ENCODE results near the gene PNCK. TPM values are rescaled to one million over a fixed set of nuclear protein-coding genes. Genes with fewer than 3 reads are reported as not detected.
"Not testable (repeated sequence)": the region's sequence is repeated elsewhere in the genome, so short reads cannot be mapped to it uniquely, and the experiment has no call there.

The PNCK gene
- total RNA-seq, 1 experiment from 2014 or later: 26.8 TPM

DNA sequence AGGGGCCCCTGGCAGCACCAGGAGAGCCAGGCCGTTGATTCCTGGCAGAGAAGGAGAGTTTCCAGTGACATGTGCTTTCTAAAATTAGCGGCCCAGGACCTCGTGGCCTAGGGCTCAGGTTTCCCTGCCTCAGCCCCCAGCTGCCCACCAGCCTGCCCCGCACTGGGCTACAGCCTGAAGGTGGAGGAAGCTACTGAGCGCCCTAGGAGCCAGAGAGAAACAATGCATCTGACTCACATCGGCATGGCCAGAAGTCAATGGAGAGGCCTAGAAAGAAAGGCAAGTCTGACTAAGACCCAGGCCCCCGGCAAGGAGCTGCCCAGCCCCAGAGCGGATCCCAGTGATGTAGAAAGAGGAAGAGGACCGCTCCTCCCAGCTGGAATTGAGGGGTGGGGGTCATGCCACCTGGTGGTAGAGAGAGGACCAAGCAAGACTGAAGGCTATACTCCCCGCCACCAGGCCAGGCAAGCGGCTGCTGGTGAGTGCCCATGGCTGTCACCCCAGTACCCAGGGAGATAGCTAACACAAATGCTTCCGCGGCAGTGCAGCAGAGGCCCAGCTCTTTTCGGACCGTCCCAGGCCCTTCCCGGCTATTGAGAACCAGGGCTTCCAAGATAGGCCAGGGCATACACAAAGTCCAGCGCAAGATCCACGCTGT lies 31.9 kb upstream of the PNCK start:
- not testable (repeated sequence) for H3K18ac ChIP-seq (ENCODE audit: insufficient read length, low read depth, low read length); H3K23ac ChIP-seq (ENCODE audit: insufficient read length, low read depth, low read length); H3T11ph ChIP-seq (ENCODE audit: low read length); H2BK120ac ChIP-seq (ENCODE audit: low read depth, low read length, poor library complexity, severe bottlenecking); H3K4me1 ChIP-seq (ENCODE audit: insufficient read depth, low read length); H3K4me3 Mint-ChIP-seq; H3K4me2 ChIP-seq (ENCODE audit: insufficient read depth, insufficient read length, low read length); H3K79me2 ChIP-seq (ENCODE audit: insufficient read depth, low read length); H3K9ac ChIP-seq (ENCODE audit: extremely low read depth, insufficient read length, low read length); H4K8ac ChIP-seq (replicated peaks; ENCODE audit: insufficient read length, low read depth, low read length); H2BK20ac ChIP-seq (ENCODE audit: low read depth, low read length, poor library complexity, severe bottlenecking); H3K79me1 ChIP-seq (ENCODE audit: insufficient read depth, low read depth, low read length, poor library complexity, severe bottlenecking); H2AFZ ChIP-seq (ENCODE audit: low read length); H3K4me1 Mint-ChIP-seq; H3K14ac ChIP-seq (ENCODE audit: insufficient read depth, low read length); DNase-seq; H2BK12ac ChIP-seq (ENCODE audit: insufficient read length, low read depth, low read length); H3K9me3 ChIP-seq (ENCODE audit: control insufficient read depth, low read depth, low read length); H2BK5ac ChIP-seq (ENCODE audit: insufficient read length, low read length); H4K91ac ChIP-seq (ENCODE audit: insufficient read length, low read depth, low read length); H2AK5ac ChIP-seq (ENCODE audit: insufficient read length, low read length); H3K27ac ChIP-seq (ENCODE audit: insufficient read length, low read depth, low read length); H3K27me3 Mint-ChIP-seq (ENCODE audit: low read depth); H3K56ac ChIP-seq (ENCODE audit: insufficient read length, low read depth, low read length); H3K4ac ChIP-seq (ENCODE audit: low read depth, low read length); H3K23me2 ChIP-seq (ENCODE audit: insufficient read length, low read depth, low read length, poor library complexity, severe bottlenecking); H4K20me1 ChIP-seq (ENCODE audit: control insufficient read depth, insufficient read depth, insufficient read length); H4K5ac ChIP-seq (ENCODE audit: insufficient read length, low read depth, low read length); H3K27ac Mint-ChIP-seq; H3K27me3 ChIP-seq (ENCODE audit: insufficient read depth, low read length); H2BK15ac ChIP-seq (ENCODE audit: low read depth, low read length)
- Mint-ChIP-seq H3K9me3 (peaks cover 69 to 82% of the 10 kb centered on the region in 2 experiments), H3K36me3 (ENCODE audit: insufficient read depth in 1 of 3, low read depth in 3 of 3) (peaks cover 28 to 67% (median 54%) of the 10 kb centered on the region in 3 experiments)
- TF ChIP-seq, protein P1, sequence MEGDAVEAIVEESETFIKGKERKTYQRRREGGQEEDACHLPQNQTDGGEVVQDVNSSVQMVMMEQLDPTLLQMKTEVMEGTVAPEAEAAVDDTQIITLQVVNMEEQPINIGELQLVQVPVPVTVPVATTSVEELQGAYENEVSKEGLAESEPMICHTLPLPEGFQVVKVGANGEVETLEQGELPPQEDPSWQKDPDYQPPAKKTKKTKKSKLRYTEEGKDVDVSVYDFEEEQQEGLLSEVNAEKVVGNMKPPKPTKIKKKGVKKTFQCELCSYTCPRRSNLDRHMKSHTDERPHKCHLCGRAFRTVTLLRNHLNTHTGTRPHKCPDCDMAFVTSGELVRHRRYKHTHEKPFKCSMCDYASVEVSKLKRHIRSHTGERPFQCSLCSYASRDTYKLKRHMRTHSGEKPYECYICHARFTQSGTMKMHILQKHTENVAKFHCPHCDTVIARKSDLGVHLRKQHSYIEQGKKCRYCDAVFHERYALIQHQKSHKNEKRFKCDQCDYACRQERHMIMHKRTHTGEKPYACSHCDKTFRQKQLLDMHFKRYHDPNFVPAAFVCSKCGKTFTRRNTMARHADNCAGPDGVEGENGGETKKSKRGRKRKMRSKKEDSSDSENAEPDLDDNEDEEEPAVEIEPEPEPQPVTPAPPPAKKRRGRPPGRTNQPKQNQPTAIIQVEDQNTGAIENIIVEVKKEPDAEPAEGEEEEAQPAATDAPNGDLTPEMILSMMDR (conservative IDR thresholded peaks at IDR 0.05): peak; percentile 45; the same call in 2 of the 3 replicates
- WGBS (ENCODE audit: extremely low coverage, insufficient read length, low lambda C conversion rate): no CpG with 5 or more reads among the region's 18 CpGs

DNA sequence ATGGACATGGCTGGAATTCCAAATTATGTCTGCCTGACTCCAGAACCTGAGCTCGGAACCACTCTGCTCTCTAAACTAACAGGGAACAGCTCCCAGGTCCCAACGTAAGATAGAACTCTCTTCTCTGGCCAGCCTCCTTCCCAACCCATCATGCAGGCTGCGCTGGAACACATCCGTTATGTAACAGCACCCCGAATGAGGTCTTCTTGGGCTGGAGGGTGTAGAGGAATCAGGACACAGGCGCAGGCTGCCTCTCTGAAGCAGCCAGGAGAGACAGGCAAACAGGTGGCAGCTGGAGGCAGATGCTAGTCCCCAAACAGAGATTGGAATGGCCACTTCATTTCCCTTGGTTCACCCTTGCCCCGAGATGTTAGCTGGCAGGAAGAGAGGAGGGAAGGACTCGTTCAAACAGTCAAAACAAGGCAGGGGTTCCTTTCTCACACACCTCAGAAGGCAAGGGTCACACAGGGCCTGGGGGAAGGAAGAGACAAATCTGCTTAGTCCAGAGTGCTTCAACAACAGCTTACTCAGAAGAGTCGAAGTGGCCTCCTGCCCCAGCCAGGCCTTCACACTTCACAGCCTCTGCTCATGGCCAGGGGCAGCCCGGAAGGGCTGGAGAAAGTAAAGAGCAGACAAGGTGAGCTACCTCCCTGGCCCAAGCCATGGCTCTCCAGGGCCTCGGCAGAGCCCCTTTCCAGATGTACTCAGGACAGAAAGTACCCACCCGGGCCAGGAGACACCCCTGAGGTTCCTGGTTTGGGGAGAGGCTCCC lies 31.2 kb upstream of the PNCK start:
- not testable (repeated sequence) for H2AFZ ChIP-seq (ENCODE audit: low read length); H3K9ac ChIP-seq (ENCODE audit: extremely low read depth, insufficient read length, low read length); H3T11ph ChIP-seq (ENCODE audit: low read length); H3K4me2 ChIP-seq (ENCODE audit: insufficient read depth, insufficient read length, low read length); H3K56ac ChIP-seq (ENCODE audit: insufficient read length, low read depth, low read length); H2AK5ac ChIP-seq (ENCODE audit: insufficient read length, low read length); H4K20me1 ChIP-seq (ENCODE audit: control insufficient read depth, insufficient read depth, insufficient read length); H2BK12ac ChIP-seq (ENCODE audit: insufficient read length, low read depth, low read length); H3K27ac Mint-ChIP-seq; H3K18ac ChIP-seq (ENCODE audit: insufficient read length, low read depth, low read length); H3K9me3 ChIP-seq (ENCODE audit: control insufficient read depth, low read depth, low read length); H4K91ac ChIP-seq (ENCODE audit: insufficient read length, low read depth, low read length); H2BK15ac ChIP-seq (ENCODE audit: low read depth, low read length); H2BK120ac ChIP-seq (ENCODE audit: low read depth, low read length, poor library complexity, severe bottlenecking); H3K27ac ChIP-seq (ENCODE audit: insufficient read length, low read depth, low read length); H3K4me1 Mint-ChIP-seq; H3K4me1 ChIP-seq (ENCODE audit: insufficient read depth, low read length); H3K23ac ChIP-seq (ENCODE audit: insufficient read length, low read depth, low read length); H2BK20ac ChIP-seq (ENCODE audit: low read depth, low read length, poor library complexity, severe bottlenecking); H3K23me2 ChIP-seq (ENCODE audit: insufficient read length, low read depth, low read length, poor library complexity, severe bottlenecking); H4K5ac ChIP-seq (ENCODE audit: insufficient read length, low read depth, low read length); H3K27me3 Mint-ChIP-seq (ENCODE audit: low read depth); H3K79me1 ChIP-seq (ENCODE audit: insufficient read depth, low read depth, low read length, poor library complexity, severe bottlenecking); H2BK5ac ChIP-seq (ENCODE audit: insufficient read length, low read length); H3K27me3 ChIP-seq (ENCODE audit: insufficient read depth, low read length); H3K4ac ChIP-seq (ENCODE audit: low read depth, low read length); H3K4me3 Mint-ChIP-seq; H3K79me2 ChIP-seq (ENCODE audit: insufficient read depth, low read length); DNase-seq; H3K14ac ChIP-seq (ENCODE audit: insufficient read depth, low read length); H4K8ac ChIP-seq (replicated peaks; ENCODE audit: insufficient read length, low read depth, low read length)
- Mint-ChIP-seq H3K9me3 (peaks cover 67 to 81% of the 10 kb centered on the region in 2 experiments), H3K36me3 (ENCODE audit: insufficient read depth in 1 of 3, low read depth in 3 of 3) (peaks cover 25 to 63% (median 51%) of the 10 kb centered on the region in 3 experiments)
- WGBS (ENCODE audit: extremely low coverage, insufficient read length, low lambda C conversion rate): no CpG with 5 or more reads among the region's 12 CpGs
